Measurements from ENCODE around the gene ACADL.

DNA sequence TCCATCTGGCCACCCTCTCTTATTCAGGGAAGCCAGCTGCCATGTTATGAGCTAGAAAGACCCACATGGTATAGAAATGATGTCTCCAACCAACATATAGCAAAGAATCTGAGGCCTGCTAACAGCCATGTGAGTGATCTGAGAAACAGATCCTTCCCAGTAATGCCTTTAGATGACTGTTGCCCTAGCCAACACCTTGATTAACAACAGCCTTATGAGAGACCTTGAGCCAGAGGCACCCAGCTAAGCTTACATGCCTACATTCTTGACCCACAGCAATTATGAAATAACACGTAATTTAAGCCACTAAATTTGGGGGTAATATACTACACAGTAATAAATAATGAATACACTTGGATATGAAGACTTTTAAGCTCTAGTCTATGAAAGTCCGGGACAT, 67.0 kb downstream of the ACADL start:
- TF ChIP-seq GATA2 (IDR thresholded peaks at IDR 0.05; ENCODE audit: low read depth, low read length): no peak
- no peak for TF ChIP-seq GATA3 (IDR thresholded peaks at IDR 0.05; ENCODE audit: low read depth, low read length)

Data from SH-SY5Y (cell line).